Activated CD4-positive, alpha-beta T cell treated with anti-CD3 and anti-CD28 coated beads, Interleukin-2, amount 50 U/mL, for 24 hours (primary cell): ENCODE results near the gene RDH12.
A peak's percentile ranks its signal among the peaks of the same experiment; 100 is the strongest.
"Not testable (repeated sequence)": the region's sequence is repeated elsewhere in the genome, so short reads cannot be mapped to it uniquely, and the experiment has no call there.

Experiments used
- DNase-seq, 2 donors: peaks; one replicate each; pipeline ENCODE4 v3.0.0-alpha.2; 2020; ENCODE audit warnings: low read depth in 1 of 2, low spot score in 1 of 2

The RDH12 gene

GRCh38 chr14:67704484-67705089 is 2.9 kb downstream of the RDH12 start:
- DNase-seq = peak in 1 of 2 donors; percentile 33

- DNase-seq = no peak
These were observed 3.5 kb downstream of the RDH12 start for GRCh38 chr14:67705211-67705610.

- DNase-seq = not testable (repeated sequence)
These were observed 7.7 kb downstream of the RDH12 start for GRCh38 chr14:67709346-67709745.

GRCh38 chr14:67709796-67710195 is 8.1 kb downstream of the RDH12 start:
- not testable (repeated sequence) for DNase-seq

GRCh38 chr14:67710209-67710608 is 8.5 kb downstream of the RDH12 start:
- DNase-seq = no peak

- DNase-seq = no peak
These were observed 15.4 kb downstream of the RDH12 start for GRCh38 chr14:67717048-67717447.

- DNase-seq = no peak
These were observed 16.6 kb downstream of the RDH12 start for GRCh38 chr14:67718265-67718664.

GRCh38 chr14:67719385-67719784 is 17.7 kb downstream of the RDH12 start:
- DNase-seq = not testable (repeated sequence)

- DNase-seq = no peak
These were observed 18.2 kb downstream of the RDH12 start for GRCh38 chr14:67719866-67720265.

- DNase-seq = no peak
These were observed 20.2 kb downstream of the RDH12 start for GRCh38 chr14:67721875-67722274.

- no peak for DNase-seq
These were observed 20.6 kb downstream of the RDH12 start for GRCh38 chr14:67722293-67722692.

- no peak for DNase-seq
These were observed 23.5 kb downstream of the RDH12 start for GRCh38 chr14:67725171-67725570.

- DNase-seq = no peak
These were observed 25.7 kb downstream of the RDH12 start for GRCh38 chr14:67727361-67727760.

- DNase-seq = no peak
These were observed 26.6 kb downstream of the RDH12 start for GRCh38 chr14:67728258-67728657.

- no peak for DNase-seq
These were observed 27.6 kb downstream of the RDH12 start for GRCh38 chr14:67729072-67729885.

GRCh38 chr14:67733616-67734015 is 31.9 kb downstream of the RDH12 start:
- DNase-seq = no peak

GRCh38 chr14:67734675-67735074 is 33.0 kb downstream of the RDH12 start:
- no peak for DNase-seq

- no peak for DNase-seq
These were observed 33.9 kb downstream of the RDH12 start for GRCh38 chr14:67735336-67736147.

- no peak for DNase-seq
These were observed 35.1 kb downstream of the RDH12 start for GRCh38 chr14:67736771-67737170.

- no peak for DNase-seq
These were observed 37.2 kb downstream of the RDH12 start for GRCh38 chr14:67738740-67739504.

GRCh38 chr14:67744046-67744445 is 42.4 kb downstream of the RDH12 start:
- DNase-seq = no peak
